HG03558 (cell line): Measurements from ENCODE around the gene SIRT7.
"Not testable (repeated sequence)": the region's sequence is repeated elsewhere in the genome, so short reads cannot be mapped to it uniquely, and the experiment has no call there.

Experiments
- ATAC-seq: cut with Tn5 transposase; IDR thresholded peaks from one replicate; pipeline ENCODE4 v1.9.1; 2021; ENCODE audit warnings: moderate number of reproducible peaks; ENCODE audit not compliant: unreplicated experiment; ENCODE audit errors: extremely low read depth

SIRT7 gene

GRCh38 chr17:81955058-81955681 is 37.2 kb upstream of the SIRT7 start:
- ATAC-seq = no peak

GRCh38 chr17:81954131-81955057 is 36.4 kb upstream of the SIRT7 start:
- ATAC-seq = no peak

GRCh38 chr17:81953443-81953842 is 35.5 kb upstream of the SIRT7 start:
- not testable (repeated sequence) for ATAC-seq

- no peak for ATAC-seq
Measured at GRCh38 chr17:81952792-81953228, 34.8 kb upstream of the SIRT7 start.

GRCh38 chr17:81951785-81952684 is 34.1 kb upstream of the SIRT7 start:
- ATAC-seq = no peak

- ATAC-seq = no peak
Measured at GRCh38 chr17:81950501-81950900, 32.5 kb upstream of the SIRT7 start.

- ATAC-seq = no peak
Measured at GRCh38 chr17:81948635-81949378, 30.8 kb upstream of the SIRT7 start.

GRCh38 chr17:81947189-81947588 is 29.2 kb upstream of the SIRT7 start, which contains the start of gene MYADML2:
MYADML2 (minus strand) TSS chr17:81947233; CDS start chr17:81941741, 5,492 bp downstream.
- ATAC-seq = no peak

GRCh38 chr17:81944858-81945257 is 26.9 kb upstream of the SIRT7 start:
- no peak for ATAC-seq

- no peak for ATAC-seq
Measured at GRCh38 chr17:81942167-81942553, 24.2 kb upstream of the SIRT7 start.

GRCh38 chr17:81941484-81942166 is 23.6 kb upstream of the SIRT7 start:
- no peak for ATAC-seq

- no peak for ATAC-seq
Measured at GRCh38 chr17:81940538-81941483, 22.8 kb upstream of the SIRT7 start.

GRCh38 chr17:81939881-81940385 is 22.0 kb upstream of the SIRT7 start:
- ATAC-seq = no peak

GRCh38 chr17:81939218-81939617 is 21.2 kb upstream of the SIRT7 start:
- no peak for ATAC-seq

GRCh38 chr17:81935709-81936084 is 17.7 kb upstream of the SIRT7 start:
- no peak for ATAC-seq

- no peak for ATAC-seq
Measured at GRCh38 chr17:81934850-81935708, 17.1 kb upstream of the SIRT7 start.
